Measurements from ENCODE around the gene KRT82. TPM values are rescaled to one million over a fixed set of nuclear protein-coding genes. Genes with fewer than 3 reads are reported as not detected.

Gene KRT82
- total and polyA plus RNA-seq, 2 experiments from 2014 or later, result not detected

DNA sequence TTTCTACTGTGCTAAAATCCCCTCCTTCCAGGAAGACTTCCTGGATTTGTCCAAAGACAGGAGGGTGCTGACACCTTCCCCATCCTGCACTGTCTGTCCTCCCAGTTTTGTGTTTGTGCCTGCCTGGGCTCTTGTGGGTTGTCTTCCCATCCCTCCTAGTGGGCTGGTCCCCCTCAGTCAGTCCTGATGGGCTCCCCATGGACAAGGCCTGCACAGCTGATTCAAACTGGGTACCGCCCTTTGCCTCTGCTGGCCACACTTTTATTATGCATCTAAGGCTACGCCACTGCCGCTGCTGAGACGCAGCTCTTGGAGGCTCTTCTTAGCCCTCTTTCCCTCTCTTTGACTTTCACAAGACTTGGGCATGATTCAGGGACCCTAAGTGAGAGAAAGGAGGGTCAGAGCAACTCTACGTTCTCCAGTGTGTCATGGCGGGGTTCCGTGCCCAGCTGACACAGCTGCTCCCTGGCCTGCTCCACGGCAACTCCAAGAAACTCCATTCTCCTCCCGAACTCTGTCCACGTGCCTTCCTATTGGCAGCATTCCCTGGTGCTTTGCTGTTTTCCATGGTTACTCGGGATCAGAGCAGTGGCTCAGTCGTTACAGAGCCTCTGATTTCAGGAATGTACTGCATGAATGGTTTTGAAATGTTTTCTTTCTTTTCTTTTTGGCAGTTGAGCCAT lies 35.1 kb downstream of the KRT82 start:
- Histone ChIP-seq H3K27ac (ENCODE audit: low read depth) (no peak overlapping the region), H3K79me2 (replicated peaks; ENCODE audit: insufficient read depth) (no peaks in the 10 kb centered on the region), H3K36me3 (ENCODE audit: insufficient read depth) (no peaks in the 10 kb centered on the region), H3F3A (replicated peaks; ENCODE audit: low read depth) (no peaks in the 10 kb centered on the region), H2AFZ (no peak overlapping the region), H3K4me3 (no peak overlapping the region), H3K4me2 (no peak overlapping the region), H4K20me1 (replicated peaks; ENCODE audit: insufficient read depth) (no peaks in the 10 kb centered on the region), H3K27me3 (ENCODE audit: insufficient read depth) (no peaks in the 10 kb centered on the region), H3K9me2 (ENCODE audit: insufficient read depth) (no peaks in the 10 kb centered on the region), H3K4me1 (ENCODE audit: insufficient read depth) (no peaks in the 10 kb centered on the region)
- H3K9me3 Mint-ChIP-seq, result no peaks in the 10 kb centered on the region
- H3K36me3 Mint-ChIP-seq (ENCODE audit: low read depth), result no peaks in the 10 kb centered on the region; the same call in 2 of the 3 replicates
- DNase-seq (ENCODE audit: low spot score), result no peak
- peaks cover 3% of the 10 kb centered on the region; the same call in 1 of the 3 replicates for H3K4me1 Mint-ChIP-seq
- TF ChIP-seq JUNB (IDR thresholded peaks at IDR 0.05; ENCODE audit: unreplicated experiment), result no peak
- H3K27me3 Mint-ChIP-seq (ENCODE audit: insufficient read depth, low read depth, poor library complexity), result peaks cover 1% of the 10 kb centered on the region
- no peak overlapping the region for H3K4me3 Mint-ChIP-seq
- ATAC-seq, result no peak
- H3K27ac Mint-ChIP-seq, result no peak overlapping the region

DNA sequence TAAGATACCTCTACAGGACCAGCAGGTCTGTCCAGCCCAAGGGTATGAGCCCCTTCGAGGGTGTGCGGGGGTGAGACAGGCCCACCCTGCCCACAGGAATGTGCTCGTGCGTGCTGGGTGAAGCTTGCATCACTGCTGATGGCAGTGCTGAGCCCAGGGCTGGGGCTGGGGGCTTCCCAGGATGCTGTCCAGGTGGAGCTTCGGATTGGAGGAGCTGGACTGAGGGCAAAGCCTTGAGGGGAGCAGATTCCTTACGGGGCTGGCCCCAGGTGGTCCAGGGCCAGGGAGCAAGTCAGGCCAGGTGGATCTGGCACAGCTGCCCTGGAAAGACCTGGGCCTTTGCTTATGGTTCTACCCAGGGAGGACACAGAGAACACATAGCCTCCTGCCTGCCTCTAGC lies 36.3 kb downstream of the KRT82 start:
- peaks cover 4% of the 10 kb centered on the region for H3K27me3 Mint-ChIP-seq (ENCODE audit: insufficient read depth, low read depth, poor library complexity)

More for the DNA sequence above, 36.3 kb downstream of the KRT82 start:
- Mint-ChIP-seq H3K36me3 (ENCODE audit: low read depth) (no peaks in the 10 kb centered on the region; the same call in 2 of the 3 replicates), H3K9me3 (no peaks in the 10 kb centered on the region), H3K4me3 (no peak overlapping the region), H3K27ac (no peak overlapping the region), H3K4me1 (peaks cover 3% of the 10 kb centered on the region; the same call in 1 of the 3 replicates)
- Histone ChIP-seq H3K27me3 (ENCODE audit: insufficient read depth) (no peaks in the 10 kb centered on the region), H3K27ac (ENCODE audit: low read depth) (no peak overlapping the region), H2AFZ (no peak overlapping the region), H3K79me2 (replicated peaks; ENCODE audit: insufficient read depth) (no peaks in the 10 kb centered on the region), H3K4me1 (ENCODE audit: insufficient read depth) (no peaks in the 10 kb centered on the region), H3F3A (replicated peaks; ENCODE audit: low read depth) (no peaks in the 10 kb centered on the region), H3K36me3 (ENCODE audit: insufficient read depth) (no peaks in the 10 kb centered on the region), H3K4me2 (no peak overlapping the region), H3K9me2 (ENCODE audit: insufficient read depth) (no peaks in the 10 kb centered on the region), H4K20me1 (replicated peaks; ENCODE audit: insufficient read depth) (no peaks in the 10 kb centered on the region), H3K4me3 (no peak overlapping the region)
- no peak for DNase-seq (ENCODE audit: low spot score)
- ATAC-seq, result no peak
- no peak for TF ChIP-seq EZH2phosphoT487 (IDR thresholded peaks at IDR 0.05; ENCODE audit: unreplicated experiment)
- TF ChIP-seq ZNF114 (CRISPR knock-in tag; IDR thresholded peaks at IDR 0.05), result no peak
- no peak for TF ChIP-seq EZH2 (IDR thresholded peaks at IDR 0.05; ENCODE audit: low read depth, unreplicated experiment)
- no peak for TF ChIP-seq STAT1 (IDR thresholded peaks at IDR 0.05; ENCODE audit: unreplicated experiment)
- TF ChIP-seq NANOG (IDR thresholded peaks at IDR 0.05; ENCODE audit: borderline replicate concordance), result no peak
- TF ChIP-seq, protein P1, sequence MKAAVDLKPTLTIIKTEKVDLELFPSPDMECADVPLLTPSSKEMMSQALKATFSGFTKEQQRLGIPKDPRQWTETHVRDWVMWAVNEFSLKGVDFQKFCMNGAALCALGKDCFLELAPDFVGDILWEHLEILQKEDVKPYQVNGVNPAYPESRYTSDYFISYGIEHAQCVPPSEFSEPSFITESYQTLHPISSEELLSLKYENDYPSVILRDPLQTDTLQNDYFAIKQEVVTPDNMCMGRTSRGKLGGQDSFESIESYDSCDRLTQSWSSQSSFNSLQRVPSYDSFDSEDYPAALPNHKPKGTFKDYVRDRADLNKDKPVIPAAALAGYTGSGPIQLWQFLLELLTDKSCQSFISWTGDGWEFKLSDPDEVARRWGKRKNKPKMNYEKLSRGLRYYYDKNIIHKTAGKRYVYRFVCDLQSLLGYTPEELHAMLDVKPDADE (IDR thresholded peaks at IDR 0.05), result no peak
- no peak for TF ChIP-seq JUNB (IDR thresholded peaks at IDR 0.05; ENCODE audit: unreplicated experiment)
- TF ChIP-seq POLR2AphosphoS5 (IDR thresholded peaks at IDR 0.05; ENCODE audit: low read depth), result no peak
- no peak for TF ChIP-seq REST (IDR thresholded peaks at IDR 0.05; ENCODE audit: unreplicated experiment)
